SKM-1 (cell line): ENCODE measurements around the gene CHMP2A.

ENCODE experiments used
- DNase-seq: peaks from one replicate; lab custom pipeline; 2025; ENCODE audit not compliant: unreplicated experiment; lab: John Stamatoyannopoulos, UW

Gene CHMP2A

DNA sequence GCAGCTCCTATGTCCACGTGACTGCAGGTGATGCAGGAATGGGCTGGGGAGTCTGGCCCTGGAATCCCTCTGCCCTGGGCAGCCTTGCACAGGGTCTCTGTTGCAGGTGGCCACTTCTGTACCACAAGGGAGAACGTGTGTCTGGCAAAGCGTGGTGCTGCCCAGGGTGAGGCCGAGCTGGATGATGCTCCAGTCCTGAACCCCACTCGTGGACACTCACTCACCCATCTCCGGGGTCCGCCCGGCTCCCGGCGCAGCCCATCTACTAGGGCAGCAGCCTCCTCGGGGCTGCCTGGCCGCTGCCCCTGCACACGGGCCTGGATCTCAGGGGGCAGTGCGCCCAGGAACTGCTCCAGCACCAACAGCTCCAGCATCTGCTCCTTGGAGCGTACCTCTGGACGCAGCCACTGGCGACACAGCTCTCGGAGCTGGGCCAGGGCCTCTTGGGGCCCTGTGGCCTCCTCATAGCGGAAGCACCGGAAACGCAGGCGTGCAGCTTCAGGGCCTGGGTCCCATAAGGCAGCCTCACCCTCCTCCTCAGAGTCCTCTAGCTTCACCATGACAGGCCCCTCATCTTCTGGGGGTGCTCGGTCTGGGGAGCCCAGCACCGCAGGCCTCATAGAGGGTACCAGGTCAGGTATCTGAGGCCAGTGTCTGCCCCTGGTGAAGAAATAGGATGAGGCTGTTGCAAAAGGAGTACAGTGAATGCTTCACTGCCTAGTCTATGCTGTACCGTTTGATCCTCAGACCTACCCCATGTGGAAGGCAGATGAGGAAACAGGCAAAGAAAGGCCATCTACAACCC, 16.1 kb upstream of the CHMP2A start:
- DNase-seq = no peak

DNA sequence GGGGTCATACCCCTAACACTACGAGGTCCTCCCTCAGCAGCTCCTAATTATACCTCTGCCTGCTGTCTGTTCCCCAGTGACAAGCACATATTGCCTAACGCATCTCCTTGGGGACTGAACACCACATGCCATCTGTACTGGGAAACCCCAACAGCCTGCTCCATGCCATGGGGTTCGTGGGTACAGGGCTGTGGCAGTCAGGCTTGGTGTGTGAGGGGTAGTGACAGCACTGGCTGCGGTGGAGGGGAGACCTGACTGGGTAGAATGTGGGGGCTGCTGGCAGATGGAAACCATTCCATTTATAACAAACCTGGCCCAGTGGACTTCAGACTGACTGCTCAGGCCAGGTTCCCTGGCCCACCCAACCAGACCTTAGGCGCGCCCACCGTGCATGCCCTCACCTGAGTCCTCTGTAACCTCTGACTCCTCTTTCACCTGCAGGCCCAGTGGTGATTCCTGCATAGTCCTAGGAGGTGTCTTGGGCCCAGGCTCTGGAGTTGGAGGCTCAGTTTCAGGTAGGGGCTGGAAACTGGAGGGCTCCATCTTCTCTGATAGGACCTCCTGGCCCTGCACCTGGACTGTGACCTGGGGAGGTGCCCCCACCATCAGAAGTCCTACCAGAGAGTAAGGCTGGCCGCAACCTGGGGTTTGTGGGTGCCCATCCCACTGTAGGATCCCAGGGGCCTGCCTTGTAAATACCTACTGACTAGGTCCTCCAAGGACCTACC, 15.2 kb upstream of the CHMP2A start:
- no peak for DNase-seq

- no peak for DNase-seq
These were observed 14.5 kb upstream of the CHMP2A start for GRCh38 chr19:58569191-58569942.

GRCh38 chr19:58568453-58569130, 13.7 kb upstream of the CHMP2A start:
- DNase-seq = no peak

DNA sequence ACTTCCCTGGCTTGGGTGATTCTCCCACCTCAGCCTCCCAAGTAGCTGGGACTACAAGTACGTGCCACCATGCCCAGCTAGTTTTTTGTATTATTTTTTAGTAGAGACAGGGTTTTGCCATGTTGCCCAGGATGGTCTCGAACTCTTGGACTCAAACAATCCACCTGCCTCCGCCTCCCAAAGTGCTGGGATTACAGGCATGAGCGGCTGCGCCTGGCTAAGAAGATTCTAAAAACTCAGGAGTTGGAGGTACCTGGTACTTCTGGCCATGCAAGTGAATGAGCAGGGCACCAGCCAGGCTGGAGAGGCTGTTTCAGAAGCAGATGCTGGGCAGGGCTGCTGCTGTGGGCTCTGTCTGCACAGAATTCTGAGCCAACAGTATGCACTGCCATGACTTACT, 12.1 kb upstream of the CHMP2A start:
- DNase-seq = no peak

- no peak for DNase-seq
These were observed 8.9 kb upstream of the CHMP2A start for GRCh38 chr19:58563823-58564222.

DNA sequence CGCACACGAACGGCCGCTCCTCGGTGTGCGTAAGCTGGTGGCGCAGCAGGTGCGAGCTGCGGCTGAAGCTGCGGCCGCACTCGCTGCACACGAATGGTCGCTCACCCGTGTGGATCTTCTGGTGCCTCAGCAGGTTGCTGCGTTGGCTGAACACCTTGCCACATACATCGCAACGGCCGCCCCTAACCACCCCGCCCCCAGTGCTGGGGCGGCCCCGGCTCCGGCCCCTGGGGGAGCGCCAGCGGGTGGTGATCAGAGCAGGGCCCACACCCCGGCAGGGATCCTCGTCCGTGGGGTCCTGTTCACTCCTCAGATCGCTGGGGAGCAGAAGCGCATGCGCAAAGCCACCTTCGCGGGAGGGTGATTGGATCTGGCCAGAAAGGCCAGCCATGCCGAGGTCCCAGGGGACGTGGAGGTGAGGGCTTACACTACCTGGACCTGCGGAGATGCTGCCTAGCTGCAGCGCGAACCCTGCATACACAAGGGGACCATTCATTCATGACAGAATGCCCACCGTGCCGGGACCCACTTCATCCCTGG, 8.2 kb upstream of the CHMP2A start:
- no peak for DNase-seq

DNA sequence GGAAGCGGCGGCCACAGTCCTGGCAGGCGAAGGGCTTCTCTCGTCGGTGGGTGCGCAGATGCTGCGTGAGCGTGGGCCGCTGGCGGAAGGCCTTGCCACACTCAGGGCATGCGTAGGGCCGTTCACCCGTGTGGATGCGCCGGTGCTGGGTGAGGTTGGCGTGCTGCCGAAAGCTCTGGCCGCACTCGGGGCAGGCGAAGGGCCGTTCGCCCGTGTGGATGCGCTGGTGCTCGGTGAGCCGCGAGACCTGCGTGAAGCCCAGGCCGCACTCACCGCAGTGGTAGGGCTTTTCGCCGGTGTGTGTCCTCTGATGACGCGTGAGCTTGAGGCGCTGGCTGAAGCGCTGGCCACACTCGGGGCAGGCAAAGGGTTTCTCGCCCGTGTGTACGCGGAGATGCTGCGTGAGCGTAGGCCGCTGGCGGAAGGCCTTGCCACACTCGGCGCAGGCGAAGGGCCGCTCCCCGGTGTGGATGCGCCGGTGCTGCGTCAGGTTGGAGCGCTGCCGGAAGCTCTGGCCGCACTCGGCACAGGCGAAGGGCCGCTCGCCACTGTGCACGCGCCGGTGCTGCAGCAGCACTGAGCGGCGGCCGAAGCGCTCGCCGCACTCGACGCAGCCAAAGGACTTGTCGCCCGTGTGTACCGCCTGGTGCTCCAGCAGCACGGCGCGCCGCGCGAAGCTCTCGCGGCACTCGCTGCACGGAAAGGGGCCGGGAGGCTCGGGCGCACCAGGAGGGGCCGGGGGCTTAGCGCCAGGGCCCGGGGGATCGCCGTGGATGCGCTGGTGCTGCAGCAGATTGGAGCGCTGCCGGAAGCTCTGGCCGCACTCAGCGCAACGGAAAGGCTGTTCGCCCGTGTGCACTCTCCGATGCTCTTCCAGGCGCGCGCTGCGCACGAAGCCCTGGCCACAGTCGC, 7.5 kb upstream of the CHMP2A start:
- DNase-seq = no peak

DNA sequence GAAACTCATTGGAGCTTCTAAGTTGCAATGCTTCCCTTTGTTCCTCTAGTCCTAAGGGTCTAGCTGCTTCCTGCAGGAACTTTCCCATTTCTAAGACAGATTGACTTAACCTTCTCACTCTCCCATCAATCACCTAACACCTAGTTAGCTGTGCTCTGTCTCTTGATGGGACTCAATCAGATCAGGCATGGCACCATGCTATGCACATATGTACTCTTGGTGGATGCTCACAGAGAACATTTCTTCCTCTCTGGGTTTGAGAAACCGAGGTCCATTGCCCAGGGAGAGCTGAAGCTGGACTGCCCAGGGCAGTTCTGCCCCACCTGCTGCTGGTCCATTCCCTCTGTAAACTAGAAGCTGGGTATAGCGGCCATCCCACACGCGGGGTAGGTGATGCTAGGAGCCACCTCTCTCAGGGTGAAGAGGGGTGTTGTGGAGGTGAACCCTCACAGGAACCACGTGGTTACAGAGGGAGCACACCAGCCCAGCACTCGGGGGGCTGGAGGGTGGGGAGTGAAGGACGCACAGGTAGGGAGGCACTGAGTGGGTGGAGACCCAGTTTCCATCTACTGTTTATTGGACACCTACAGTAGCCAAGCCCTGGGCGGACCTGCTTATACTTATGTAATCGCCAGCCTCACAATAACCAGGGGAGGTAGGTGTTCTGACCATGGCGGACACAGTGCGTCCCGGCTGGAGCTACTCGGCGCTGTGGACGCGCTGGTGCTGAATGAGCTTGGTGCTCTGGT, 6.6 kb upstream of the CHMP2A start:
- no peak for DNase-seq

DNA sequence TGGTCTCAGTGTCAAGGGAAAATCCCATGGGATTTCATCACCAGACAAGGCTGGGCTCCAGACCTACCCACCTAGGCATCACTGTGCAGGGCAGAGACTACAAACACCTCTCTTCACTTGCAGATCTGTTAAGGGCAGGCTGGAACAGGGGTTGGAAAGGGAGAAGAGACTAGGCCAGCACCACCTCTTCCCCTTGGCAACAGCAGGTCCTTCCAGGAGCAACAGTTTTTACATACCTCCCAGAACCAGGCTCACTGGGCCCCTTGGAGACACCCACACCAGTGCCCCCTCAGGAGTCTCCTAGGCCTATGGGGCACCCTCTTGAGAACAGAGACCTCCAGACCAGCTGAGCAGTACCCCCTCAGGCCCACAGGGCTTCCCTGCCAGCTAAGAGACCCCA, 6.0 kb upstream of the CHMP2A start:
- DNase-seq = no peak

- DNase-seq = no peak
These were observed 5.3 kb upstream of the CHMP2A start for GRCh38 chr19:58560007-58560887.

DNA sequence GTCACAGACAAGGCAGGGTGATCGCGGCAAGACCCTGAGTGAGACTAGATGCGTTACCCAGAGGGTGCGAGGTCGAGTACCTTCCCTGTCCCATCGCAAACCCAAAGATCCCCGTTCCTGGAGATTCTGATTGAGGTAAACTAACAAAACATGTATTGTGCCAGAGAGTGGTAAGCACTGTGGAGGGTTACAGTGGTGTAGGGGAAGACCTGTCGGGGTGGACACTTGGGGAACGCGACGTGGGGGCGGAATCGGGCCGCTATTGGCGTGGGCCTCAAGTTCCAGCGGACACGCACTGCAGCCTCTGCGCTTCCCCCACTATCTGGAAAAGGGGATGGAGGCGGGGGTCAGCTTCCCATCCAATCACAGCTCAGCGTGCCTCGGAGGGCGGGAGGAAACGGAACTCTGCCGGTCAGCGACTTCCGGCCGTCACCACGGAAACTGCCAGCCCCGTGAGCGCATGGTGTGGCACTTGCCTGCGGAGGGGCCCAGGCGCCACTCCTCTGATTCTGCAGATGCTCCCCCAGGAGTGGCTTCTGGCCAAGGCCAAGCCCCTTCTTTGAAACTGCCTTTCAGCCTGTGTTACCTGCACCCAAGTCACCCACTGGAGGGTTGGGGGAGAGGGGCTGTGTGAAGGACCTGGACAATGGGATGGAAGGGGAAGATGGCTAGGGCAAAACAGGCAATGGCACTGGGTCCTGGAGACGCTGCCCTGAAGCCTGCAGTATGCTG, 4.5 kb upstream of the CHMP2A start:
- DNase-seq = no peak

DNA sequence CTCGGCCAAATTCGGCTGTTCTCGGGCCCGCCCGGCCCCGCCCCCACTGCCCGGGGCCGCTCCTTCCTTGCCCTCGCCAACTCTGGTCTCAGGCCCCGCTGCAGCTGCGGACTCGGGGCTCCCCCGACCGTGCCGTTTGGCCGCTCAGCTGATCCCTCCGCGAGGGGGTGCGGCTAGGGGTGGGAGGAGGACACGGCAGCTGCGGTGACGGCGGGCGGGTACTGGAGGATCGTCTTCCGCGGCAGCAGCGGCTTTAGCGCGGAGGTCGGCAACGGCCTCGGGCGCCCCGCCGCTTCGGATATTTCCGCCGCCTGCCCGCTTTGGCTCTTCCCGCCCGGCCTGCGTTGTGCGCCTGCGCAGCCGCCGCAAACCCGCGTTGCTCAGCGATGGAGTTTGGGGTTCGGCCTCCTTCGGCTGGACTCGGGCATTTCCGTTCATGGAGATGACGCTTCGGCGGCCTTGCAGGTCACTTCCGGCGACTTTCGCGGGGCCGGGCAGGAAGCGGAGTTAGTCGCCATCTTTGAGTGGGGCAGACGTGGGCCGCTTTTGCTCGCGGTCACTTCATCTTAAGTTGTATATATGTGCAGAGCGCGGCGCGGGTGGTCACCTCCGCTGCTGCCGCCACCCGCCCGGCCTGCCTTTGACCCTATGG, 3.8 kb upstream of the CHMP2A start:
- DNase-seq = no peak

- no peak for DNase-seq
These were observed 3.2 kb upstream of the CHMP2A start, which contains the start of gene UBE2M for GRCh38 chr19:58558066-58558622. Gene UBE2M, minus strand, starts transcription at chr19:58558611. Its CDS starts 230 bp downstream, at chr19:58558381.

DNA sequence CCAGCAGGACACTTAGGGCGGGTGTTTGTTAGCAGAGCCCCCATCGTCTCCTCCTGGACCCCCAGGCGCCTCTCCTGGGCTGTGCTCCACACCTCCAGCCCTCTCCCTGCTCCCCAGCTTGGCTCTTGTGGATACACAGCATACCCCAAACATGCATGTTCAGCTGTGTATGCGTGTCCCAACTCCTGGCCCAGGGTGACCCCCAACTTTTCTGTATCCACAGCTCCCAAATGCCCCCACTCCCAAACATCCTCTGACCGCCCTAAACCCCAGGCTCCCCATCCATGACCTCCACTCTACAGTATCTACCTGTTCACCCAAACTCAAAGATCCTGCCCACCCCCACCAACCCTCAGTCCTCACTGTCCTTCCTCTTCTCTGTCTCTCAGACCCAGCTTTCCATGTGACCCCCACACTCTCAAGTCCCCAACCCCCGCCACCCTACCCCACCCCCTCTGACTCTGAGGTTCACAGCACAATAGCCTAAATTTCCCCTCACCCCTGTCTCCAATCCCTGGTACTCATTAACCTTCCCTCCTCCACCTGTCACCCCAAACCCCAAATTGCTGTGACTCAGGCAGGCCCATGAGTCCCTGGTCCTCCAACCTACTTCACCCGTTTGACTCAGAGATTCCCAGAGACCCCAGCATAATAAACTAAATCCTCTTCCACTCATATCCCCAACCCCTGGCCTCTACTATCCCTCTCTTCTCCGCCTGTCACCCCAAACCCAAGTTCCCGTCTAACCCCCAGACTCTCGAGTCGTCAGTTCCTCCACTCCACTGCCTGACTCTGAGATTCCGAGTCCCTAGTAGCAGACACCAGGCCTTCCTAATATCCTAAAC, 2.5 kb upstream of the CHMP2A start:
- no peak for DNase-seq
